GM10847 (cell line): ENCODE results near the gene EEA1.

Experiments used
- POLR2A ChIP-seq: IDR thresholded peaks from 2 replicates; pipeline ENCODE4 v1.6.1; 2011; ENCODE audit not compliant: insufficient read length; ENCODE audit errors: extremely low read depth

The EEA1 gene

DNA sequence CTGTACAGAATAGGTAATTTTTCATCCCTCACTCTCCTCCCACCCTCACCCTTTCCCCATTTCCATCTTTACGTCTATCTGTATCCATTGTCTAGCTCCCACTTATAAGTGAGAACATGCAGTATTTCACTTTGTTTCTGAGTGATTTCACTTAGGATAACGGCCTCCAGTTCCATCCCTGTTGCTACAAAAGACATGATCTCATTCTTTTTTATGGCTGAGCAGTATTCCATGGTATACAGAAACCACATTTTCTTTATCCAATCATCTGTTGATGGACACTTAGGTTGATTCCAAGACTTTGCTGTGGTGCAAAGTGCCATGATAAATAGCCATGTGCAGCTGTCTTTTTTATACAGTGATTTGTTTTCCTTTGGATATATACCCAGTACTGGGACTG lies 16.4 kb downstream of the EEA1 start:
- no peak for TF ChIP-seq POLR2A

DNA sequence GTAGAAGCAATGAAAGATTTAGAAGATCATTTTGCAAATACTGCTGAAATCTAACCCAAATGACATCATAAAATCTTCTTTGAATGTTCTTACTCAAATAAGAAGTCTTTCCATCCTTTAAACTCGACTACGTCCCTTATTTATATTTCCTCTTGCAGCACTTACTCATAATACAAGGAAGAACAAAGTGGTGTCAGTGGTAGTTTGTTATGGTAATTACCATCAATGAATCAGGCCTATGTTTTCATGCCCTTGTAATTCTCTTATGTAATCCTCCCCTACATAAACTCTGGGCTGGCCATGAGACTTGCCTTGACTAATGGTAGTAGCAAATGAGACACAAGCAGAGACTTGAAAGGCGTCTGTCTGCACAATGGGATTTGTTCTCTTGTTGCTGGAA lies 17.0 kb downstream of the EEA1 start:
- no peak for TF ChIP-seq POLR2A

DNA sequence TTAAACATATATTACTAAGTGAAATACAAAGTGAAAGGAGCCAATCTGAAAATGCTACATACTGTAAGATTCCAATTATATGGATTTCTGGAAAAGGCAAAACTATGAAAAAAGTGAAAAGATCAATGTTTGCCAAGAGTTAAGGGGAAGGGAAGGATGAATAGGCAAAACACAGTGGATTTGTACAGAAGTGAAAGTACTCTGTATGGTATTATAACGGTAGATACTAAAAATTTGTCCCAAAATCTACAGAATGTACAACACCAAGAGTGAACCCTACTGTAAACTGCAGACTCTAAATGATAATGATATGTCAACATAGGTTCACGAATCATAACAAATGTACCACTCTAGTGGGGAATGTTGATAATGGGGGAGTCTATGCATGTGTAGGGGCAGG lies 17.8 kb downstream of the EEA1 start:
- TF ChIP-seq POLR2A: no peak

DNA sequence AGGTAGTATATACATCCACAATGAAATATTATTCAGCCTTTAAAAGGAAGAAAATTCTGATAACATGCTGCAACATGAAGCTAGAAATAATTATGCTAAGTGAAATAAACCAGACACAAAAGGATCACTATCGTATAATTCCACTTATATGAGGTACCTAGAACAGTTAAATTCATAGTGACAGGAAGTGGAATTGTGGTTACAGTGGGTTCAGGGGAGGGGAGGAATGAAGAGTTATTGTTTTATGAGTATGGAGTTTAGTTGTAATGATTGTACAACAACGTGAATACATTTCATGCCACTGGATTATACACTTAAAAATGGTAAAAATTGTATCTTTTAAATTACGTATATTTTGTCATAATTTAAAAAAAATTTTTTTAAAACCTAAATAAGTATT lies 21.0 kb downstream of the EEA1 start:
- no peak for TF ChIP-seq POLR2A

DNA sequence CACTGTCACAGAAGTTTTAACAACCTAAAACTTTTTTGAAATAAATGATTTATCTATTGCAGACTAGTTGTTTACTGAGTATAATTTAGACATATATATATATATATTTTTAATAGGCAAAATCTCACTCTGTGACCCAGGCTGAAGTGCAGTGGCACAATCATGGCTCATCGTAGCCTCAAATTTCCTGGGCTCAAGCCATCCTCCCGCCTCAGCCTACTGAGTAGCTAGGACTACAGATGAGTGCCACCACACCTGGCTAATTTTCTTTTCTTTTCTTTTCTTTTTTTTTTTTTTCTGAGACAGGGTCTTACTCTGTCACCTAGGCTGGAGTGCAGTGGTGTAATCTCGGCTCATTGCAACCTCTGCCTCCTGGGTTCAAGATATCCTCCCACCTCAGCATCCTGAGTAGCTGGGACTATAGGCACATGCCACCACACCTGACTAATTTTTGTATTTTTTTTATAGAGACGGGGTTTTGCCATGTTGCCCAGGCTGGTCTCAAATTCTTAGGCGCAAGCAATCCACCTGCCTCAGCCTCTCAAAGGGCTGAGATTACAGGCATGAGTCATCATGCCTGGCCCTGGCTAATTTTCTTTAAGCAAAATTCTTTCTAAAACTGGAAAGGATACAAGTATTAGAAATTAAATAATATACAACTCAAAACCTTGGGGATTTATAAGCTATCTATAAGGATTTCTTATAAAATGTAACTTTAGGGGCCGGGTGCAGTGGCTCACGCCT lies 23.1 kb downstream of the EEA1 start:
- TF ChIP-seq POLR2A: no peak

DNA sequence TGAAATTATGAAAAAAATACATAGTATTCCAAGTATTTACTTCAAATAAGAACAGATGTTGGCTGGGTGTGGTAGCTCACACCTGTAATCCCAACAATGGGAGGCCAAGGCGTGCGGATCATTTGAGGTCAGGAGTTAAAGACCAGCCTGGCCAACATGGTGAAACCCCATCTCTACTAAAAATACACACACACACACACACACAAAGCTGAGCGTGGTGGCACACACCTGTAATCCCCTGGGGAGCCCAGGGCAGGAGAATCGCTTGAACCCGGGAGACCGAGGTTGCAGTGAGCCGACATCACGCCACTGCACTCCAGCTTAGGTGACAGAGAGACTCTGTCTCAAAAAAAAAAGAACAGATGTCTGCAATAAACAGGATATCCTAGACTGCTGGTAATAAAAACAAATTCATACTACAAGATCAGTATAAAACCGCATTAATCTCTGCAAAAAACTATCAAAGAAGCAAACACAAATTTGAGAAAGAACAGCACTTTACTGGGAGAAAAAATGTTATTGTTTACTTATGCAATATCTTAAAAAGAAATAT lies 23.8 kb downstream of the EEA1 start:
- no peak for TF ChIP-seq POLR2A

DNA sequence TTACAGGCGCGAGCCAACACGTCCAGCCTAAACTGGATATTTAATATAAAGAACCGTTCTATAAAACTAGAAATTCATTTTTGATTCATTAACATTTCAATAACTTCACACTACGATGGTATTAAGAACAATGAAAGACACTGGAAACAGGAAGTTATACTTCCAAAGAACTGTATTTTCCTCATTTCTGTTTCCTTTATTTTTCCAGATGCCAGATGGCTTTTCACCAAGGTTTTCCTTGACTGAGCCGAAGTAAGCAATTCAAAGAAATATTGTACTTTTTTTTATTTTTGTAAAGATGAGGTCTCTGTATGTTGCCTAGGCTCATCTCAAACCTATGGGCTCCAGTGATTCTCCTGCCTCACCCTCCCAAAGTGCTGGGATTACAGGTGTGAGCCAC lies 28.2 kb downstream of the EEA1 start:
- TF ChIP-seq POLR2A: no peak

DNA sequence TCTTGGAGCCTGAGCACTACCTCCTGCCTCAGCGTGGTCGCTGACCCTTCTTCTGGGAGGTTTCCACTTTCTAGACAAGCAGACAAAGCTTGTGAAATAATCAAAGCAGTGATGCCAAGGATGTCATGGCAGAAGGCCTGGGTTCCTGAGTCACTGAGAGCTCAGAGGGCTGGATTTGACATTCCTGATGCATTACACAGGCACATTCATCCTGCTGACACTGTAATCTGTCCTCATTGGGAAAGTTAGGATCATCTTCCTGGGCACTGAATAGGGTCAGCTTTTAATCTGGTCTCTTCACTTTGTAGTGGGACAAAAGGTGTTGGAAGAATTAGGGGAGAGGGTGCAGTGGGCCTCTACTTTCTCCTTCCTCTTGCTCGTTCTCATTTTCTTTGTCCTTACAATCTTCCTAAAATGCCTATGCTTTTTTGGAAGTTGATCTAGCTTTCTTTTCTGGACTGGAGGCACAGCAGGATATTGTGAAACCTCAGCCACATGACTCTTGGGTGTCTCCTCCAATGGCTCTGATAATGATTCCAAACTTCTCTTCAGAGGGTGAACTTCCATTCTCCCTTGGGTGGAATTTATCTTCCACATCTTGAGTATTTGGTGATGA lies 29.6 kb downstream of the EEA1 start:
- TF ChIP-seq POLR2A: no peak

DNA sequence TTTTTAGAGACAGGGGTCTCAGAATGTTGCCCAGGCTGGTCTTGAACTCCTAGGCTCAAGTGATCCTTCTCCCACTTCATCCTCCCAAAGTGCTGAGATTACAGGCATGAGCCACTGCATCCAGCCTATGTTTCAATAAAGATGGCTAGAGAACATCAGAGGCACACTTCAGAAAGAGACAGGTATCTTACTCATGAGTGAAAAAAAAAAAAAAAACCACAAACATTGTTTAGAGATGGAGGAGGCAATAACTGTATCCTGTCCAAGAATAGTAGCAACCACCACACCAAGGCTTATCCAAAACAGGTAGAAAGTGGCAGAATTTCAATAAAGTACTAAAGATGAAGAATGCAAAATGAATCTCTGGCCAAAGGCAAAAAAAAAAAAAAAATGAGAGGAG lies 30.3 kb downstream of the EEA1 start:
- TF ChIP-seq POLR2A: no peak

DNA sequence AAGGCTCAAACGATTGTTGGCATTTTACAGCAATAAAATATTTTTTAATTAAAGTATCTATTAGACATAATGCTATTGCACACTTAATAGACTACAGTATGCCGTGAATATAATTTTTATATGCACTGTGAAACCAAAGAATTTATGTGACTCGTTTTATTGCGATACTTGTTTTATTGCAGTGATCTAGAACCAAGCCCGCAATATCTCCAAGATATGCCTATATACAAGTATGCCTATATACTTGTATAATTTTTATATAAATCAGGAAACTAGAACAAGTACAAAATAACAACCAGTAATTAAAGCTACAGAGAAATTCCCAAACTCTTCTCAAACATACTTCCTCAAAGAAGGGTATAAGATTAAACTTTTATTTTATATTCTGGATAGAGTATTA lies 31.3 kb downstream of the EEA1 start:
- TF ChIP-seq POLR2A: no peak

DNA sequence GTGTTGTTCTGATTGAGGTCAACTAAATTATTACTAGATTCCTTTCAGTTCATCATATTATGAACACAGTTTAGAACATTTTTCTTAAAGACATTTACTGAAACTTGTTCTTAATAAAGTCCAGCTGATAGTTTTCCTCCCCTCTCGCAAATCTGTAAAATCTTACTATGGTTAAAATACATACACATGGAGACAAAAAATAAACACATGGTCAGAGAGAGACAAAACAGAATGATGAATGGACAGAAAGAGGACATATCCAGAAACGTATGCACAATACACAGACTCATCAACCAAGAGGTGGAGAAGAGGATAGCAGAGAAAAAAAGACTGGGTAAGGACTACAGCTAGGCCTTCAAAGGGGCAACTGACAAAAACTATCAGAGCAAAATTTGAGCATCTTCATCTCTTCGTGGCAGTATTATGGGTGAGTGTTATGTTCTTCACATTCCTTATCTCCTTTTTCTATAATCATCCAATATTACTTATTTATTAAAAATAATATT lies 38.4 kb downstream of the EEA1 start:
- TF ChIP-seq POLR2A: no peak

DNA sequence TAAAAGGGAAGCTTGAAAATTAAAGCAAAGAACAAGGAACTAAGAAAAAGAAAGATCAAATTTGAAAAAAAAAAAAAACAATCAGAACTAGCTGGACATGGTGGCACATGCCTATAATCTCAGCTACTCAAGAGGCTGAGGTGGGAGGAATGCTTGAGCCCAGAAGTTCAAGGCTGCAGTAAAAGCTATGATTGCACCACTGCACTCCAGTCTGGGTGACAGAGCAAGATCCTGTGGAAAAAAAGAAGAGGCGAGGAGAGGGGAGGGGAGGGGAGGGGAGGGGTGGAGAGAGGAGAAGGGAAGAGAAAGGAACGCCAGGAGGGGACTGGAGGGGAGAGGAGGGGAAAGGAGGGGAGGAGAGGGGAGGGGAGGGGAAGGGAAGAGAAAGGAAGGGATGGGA lies 43.0 kb downstream of the EEA1 start:
- no peak for TF ChIP-seq POLR2A

DNA sequence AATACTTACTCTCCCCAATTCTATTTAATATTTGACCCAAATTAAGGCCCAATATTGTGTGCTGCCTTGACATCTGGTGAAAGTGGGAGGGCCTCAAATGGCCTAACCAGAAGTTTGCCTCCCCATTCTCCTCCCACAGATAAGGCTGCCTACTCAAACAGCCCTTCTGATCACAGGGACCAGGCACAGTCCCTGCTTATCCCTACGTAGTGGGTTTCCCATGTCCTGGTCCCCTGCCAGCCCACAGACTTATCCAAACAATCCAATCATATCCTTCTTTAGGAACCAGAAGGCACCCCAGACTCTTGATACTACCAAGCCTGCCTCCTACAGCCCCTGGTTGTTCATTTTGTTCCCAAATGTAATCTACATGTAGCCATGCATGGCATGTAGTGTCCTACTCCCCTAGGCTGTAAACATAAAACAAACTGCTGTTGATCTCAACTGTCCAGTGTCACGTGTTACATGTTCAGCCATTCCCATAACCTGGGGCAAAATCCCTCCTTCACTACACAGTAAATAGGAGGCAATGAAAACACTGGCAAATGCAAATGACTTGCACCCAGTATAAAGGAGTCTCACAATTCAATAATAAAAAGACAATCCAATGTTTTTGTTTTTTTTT lies 49.3 kb downstream of the EEA1 start:
- no peak for TF ChIP-seq POLR2A

DNA sequence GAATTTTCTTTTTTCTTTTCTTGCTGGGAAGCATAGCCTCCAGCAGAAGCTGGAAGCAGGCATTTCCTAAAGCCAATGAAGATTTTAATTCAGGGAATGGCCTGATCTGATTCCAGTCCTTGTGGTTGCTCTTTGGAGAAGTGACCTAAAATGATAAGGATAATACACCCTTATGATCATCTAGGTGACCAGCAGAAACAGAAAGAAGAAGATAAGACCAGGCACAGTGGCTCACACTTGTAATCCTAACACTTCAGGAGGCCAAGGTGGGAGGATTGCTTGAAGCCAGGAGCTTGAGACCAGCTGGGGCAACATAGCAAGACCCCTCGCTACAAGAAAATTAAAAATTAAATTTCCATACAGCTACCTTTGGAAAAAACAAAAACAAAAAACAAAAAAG lies 51.2 kb downstream of the EEA1 start:
- no peak for TF ChIP-seq POLR2A

DNA sequence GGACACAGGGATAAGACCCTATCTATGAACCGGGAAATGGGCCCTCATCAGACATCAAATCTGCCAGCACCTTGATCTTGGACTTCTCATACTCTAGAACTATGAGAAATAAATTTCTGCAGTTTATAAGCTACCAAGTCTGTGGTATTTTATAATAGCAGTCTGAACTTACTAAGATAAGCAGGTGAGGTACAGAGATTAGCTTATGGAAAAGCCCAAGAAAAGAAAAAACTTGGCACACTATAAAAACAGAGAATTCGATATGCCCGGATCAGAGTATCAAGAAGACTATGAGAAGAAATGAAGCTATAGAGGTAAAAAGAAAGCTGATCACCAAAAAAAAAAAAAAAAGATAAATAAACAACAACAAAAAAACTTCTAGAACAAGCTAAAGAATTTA lies 52.6 kb downstream of the EEA1 start:
- no peak for TF ChIP-seq POLR2A

DNA sequence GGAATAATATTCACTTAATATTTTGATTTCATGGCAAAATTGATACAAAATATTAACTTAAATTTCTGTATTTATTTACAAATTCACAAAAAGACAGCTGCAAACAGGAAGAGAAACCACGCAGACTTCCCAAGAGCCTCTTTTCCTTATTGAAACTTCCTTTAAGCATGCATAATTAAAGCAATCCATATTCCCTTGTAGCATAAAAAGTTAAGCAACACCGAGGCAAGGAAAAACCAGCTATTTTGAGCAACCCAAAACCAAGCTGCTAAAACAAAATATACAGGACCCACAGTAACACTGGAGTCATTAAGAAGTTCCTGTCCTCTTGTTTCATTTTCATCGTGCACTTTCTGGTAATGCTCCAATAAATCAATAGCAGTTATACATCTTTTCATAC lies 58.0 kb downstream of the EEA1 start:
- TF ChIP-seq POLR2A: no peak
